ENCODE measurements around the gene TXLNG.

GRCh38 chrX:16873106-16873505 lies 86.8 kb downstream of the TXLNG start:
- no peak for TF ChIP-seq EZH2 (IDR thresholded peaks at IDR 0.05; ENCODE audit: borderline replicate concordance, low read length)
- no peak for TF ChIP-seq CTCF (conservative IDR thresholded peaks at IDR 0.05 in 1 of 2, IDR thresholded peaks at IDR 0.05 in 1 of 2; ENCODE audit: extremely low read depth in 1 of 2, insufficient read depth in 1 of 2, low read depth in 1 of 2, low read length in 2 of 2)
